HEK293T (cell line): ENCODE data around the gene ADGRF1.

Source experiments
- ARNT ChIP-seq: fragments of 450-650 bp; IDR thresholded peaks from 2 replicates; pipeline ENCODE4 v1.6.1; 2017; ENCODE audit warnings: mild to moderate bottlenecking
- BHLHE40 ChIP-seq: fragments of 450-650 bp; IDR thresholded peaks from 2 replicates; pipeline ENCODE4 v1.6.1; 2016; ENCODE audit warnings: mild to moderate bottlenecking, moderate library complexity, borderline replicate concordance
- CTBP1 ChIP-seq: fragments of 450-650 bp; IDR thresholded peaks from 2 replicates; pipeline ENCODE4 v1.6.1; 2016; ENCODE audit warnings: borderline replicate concordance
- HDGF ChIP-seq: fragments of 450-650 bp; IDR thresholded peaks from 2 replicates; pipeline ENCODE4 v1.6.1; 2017; ENCODE audit warnings: antibody characterized with exemption, borderline replicate concordance
- LEF1 ChIP-seq: fragments of 450-650 bp; IDR thresholded peaks from 2 replicates; pipeline ENCODE4 v1.6.1; 2017; ENCODE audit warnings: mild to moderate bottlenecking, borderline replicate concordance
- PKNOX1 ChIP-seq: fragments of 450-650 bp; IDR thresholded peaks from 2 replicates; pipeline ENCODE4 v1.6.1; 2016
- SP1 ChIP-seq: fragments of 450-650 bp; IDR thresholded peaks from 2 replicates; pipeline ENCODE4 v1.6.1; 2017

- no peak for TF ChIP-seq SP1
- TF ChIP-seq BHLHE40, result no peak
- TF ChIP-seq CTBP1, result no peak
- TF ChIP-seq ARNT, result no peak
- TF ChIP-seq PKNOX1, result no peak
- TF ChIP-seq HDGF, result no peak
- TF ChIP-seq LEF1, result no peak
Observed at GRCh38 chr6:46972531-46972930, 69.6 kb downstream of the ADGRF1 start.
